ENCODE data around the gene TRPM3.
A peak's percentile ranks its signal among the peaks of the same experiment; 100 is the strongest.

The TRPM3 gene

GRCh38 chr9:70817311-70817710 lies 304.1 kb downstream of the TRPM3 start:
- DNase-seq (ENCODE audit: low spot score): no peak

GRCh38 chr9:70816891-70817290 lies 304.5 kb downstream of the TRPM3 start:
- no peak for DNase-seq (ENCODE audit: low spot score)

GRCh38 chr9:70816316-70816715 lies 305.1 kb downstream of the TRPM3 start:
- DNase-seq (ENCODE audit: low spot score): no peak

- peak; percentile 29 for DNase-seq (ENCODE audit: low spot score)
These were observed 306.8 kb downstream of the TRPM3 start for GRCh38 chr9:70814597-70814996.

GRCh38 chr9:70813141-70813540 lies 308.3 kb downstream of the TRPM3 start:
- DNase-seq (ENCODE audit: low spot score): no peak

- no peak for DNase-seq (ENCODE audit: low spot score)
These were observed 309.8 kb downstream of the TRPM3 start for GRCh38 chr9:70811638-70812037.

GRCh38 chr9:70806875-70807274 lies 314.5 kb downstream of the TRPM3 start:
- no peak for DNase-seq (ENCODE audit: low spot score)

- DNase-seq (ENCODE audit: low spot score): no peak
These were observed 315.5 kb downstream of the TRPM3 start for GRCh38 chr9:70805949-70806348.

GRCh38 chr9:70802758-70803436 lies 318.5 kb downstream of the TRPM3 start:
- peak; percentile 12 for DNase-seq (ENCODE audit: low spot score)

- DNase-seq (ENCODE audit: low spot score): no peak
These were observed 319.2 kb downstream of the TRPM3 start for GRCh38 chr9:70802206-70802605.

GRCh38 chr9:70801181-70801829 lies 320.1 kb downstream of the TRPM3 start:
- no peak for DNase-seq (ENCODE audit: low spot score)

- DNase-seq (ENCODE audit: low spot score): no peak
These were observed 323.4 kb downstream of the TRPM3 start for GRCh38 chr9:70798018-70798417.

- DNase-seq (ENCODE audit: low spot score): no peak
These were observed 325.6 kb downstream of the TRPM3 start for GRCh38 chr9:70795841-70796240.

GRCh38 chr9:70792796-70793195 lies 328.6 kb downstream of the TRPM3 start:
- no peak for DNase-seq (ENCODE audit: low spot score)

- DNase-seq (ENCODE audit: low spot score): peak; percentile 24
These were observed 329.5 kb downstream of the TRPM3 start for GRCh38 chr9:70791936-70792335.

GRCh38 chr9:70789086-70789485 lies 332.3 kb downstream of the TRPM3 start:
- no peak for DNase-seq (ENCODE audit: low spot score)

- no peak for DNase-seq (ENCODE audit: low spot score)
These were observed 337.0 kb downstream of the TRPM3 start for GRCh38 chr9:70784456-70784855.

GRCh38 chr9:70778568-70778967 lies 342.9 kb downstream of the TRPM3 start:
- no peak for DNase-seq (ENCODE audit: low spot score)

- no peak for DNase-seq (ENCODE audit: low spot score)
These were observed 347.8 kb downstream of the TRPM3 start for GRCh38 chr9:70773579-70773978.

- DNase-seq (ENCODE audit: low spot score): no peak
These were observed 348.8 kb downstream of the TRPM3 start for GRCh38 chr9:70772601-70773000.

GRCh38 chr9:70765946-70766345 lies 355.5 kb downstream of the TRPM3 start:
- no peak for DNase-seq (ENCODE audit: low spot score)

- DNase-seq (ENCODE audit: low spot score): no peak
These were observed 360.2 kb downstream of the TRPM3 start for GRCh38 chr9:70761139-70761670.

GRCh38 chr9:70760228-70760627 lies 361.2 kb downstream of the TRPM3 start:
- DNase-seq (ENCODE audit: low spot score): no peak

- DNase-seq (ENCODE audit: low spot score): no peak
These were observed 368.1 kb downstream of the TRPM3 start for GRCh38 chr9:70753311-70753710.

Data from iPS-NIHi11 (cell line).